Hepatocyte (in vitro differentiated cells): Measurements from ENCODE around the gene VAMP4. TPM values are rescaled to one million over a fixed set of nuclear protein-coding genes. Genes with fewer than 3 reads are reported as not detected.
"Not testable (repeated sequence)": the region's sequence is repeated elsewhere in the genome, so short reads cannot be mapped to it uniquely, and the experiment has no call there.

Experiments
- DNase-seq: peaks from one replicate; pipeline ENCODE4 v3.0.0-alpha.2; 2016; ENCODE audit warnings: low spot score
- H2AFZ ChIP-seq: fragments of 200-600 bp; sonication (generic); 2 replicates; pipeline ENCODE4 v1.6.0; 2016; ENCODE audit warnings: antibody characterized with exemption, mild to moderate bottlenecking
- H3K27ac ChIP-seq: fragments of 200-600 bp; sonication (generic); 2 replicates; pipeline ENCODE4 v1.5.1; 2016; ENCODE audit warnings: mild to moderate bottlenecking
- H3K27me3 ChIP-seq: fragments of 200-600 bp; sonication (generic); 2 replicates; pipeline ENCODE4 v1.6.1; 2016
- H3K36me3 ChIP-seq: fragments of 200-600 bp; sonication (generic); replicated peaks from 2 replicates; pipeline ENCODE4 v1.5.1; 2016; ENCODE audit warnings: low read depth; ENCODE audit not compliant: insufficient read depth
- H3K4me1 ChIP-seq: fragments of 200-600 bp; sonication (generic); 2 replicates; pipeline ENCODE4 v1.5.1; 2016; ENCODE audit warnings: mild to moderate bottlenecking, moderate library complexity; ENCODE audit not compliant: insufficient read depth
- H3K4me2 ChIP-seq: fragments of 200-600 bp; sonication (generic); 2 replicates; pipeline ENCODE4 v1.6.0; 2016
- H3K4me3 ChIP-seq: fragments of 200-600 bp; sonication (generic); 2 replicates; pipeline ENCODE4 v1.5.1; 2016; ENCODE audit warnings: mild to moderate bottlenecking
- H3K79me2 ChIP-seq: fragments of 200-600 bp; sonication (generic); 2 replicates; pipeline ENCODE4 v1.6.0; 2017; ENCODE audit warnings: mild to moderate bottlenecking
- H3K9me2 ChIP-seq: fragments of 200-600 bp; sonication (generic); replicated peaks from 2 replicates; pipeline ENCODE4 v1.6.0; 2017; ENCODE audit warnings: mild to moderate bottlenecking; ENCODE audit not compliant: insufficient read depth
- H3K9me3 ChIP-seq: fragments of 200-600 bp; sonication (generic); 2 replicates; pipeline ENCODE4 v1.5.1; 2016; ENCODE audit warnings: low read depth, mild to moderate bottlenecking
- H4K20me1 ChIP-seq: fragments of 200-600 bp; sonication (generic); 2 replicates; pipeline ENCODE4 v1.6.0; 2016; ENCODE audit warnings: mild to moderate bottlenecking; ENCODE audit not compliant: insufficient read depth, poor library complexity, severe bottlenecking
- EZH2 ChIP-seq: fragments of 200-600 bp; sonication (generic); IDR thresholded peaks from 2 replicates; pipeline ENCODE4 v1.6.1; 2016; ENCODE audit warnings: antibody characterized with exemption, mild to moderate bottlenecking, borderline replicate concordance
- EZH2phosphoT487 ChIP-seq: fragments of 200-600 bp; sonication (generic); IDR thresholded peaks from one replicate; pipeline ENCODE4 v1.6.1; 2018; ENCODE audit warnings: antibody characterized with exemption, mild to moderate bottlenecking, low read depth, moderate library complexity; ENCODE audit not compliant: unreplicated experiment, severe bottlenecking
- WGBS: methylation state at CpG from one replicate; pipeline ENCODE4 v1.1.6; 2016; ENCODE audit warnings: low lambda C conversion rate; ENCODE audit errors: missing lambda C conversion rate; 5-methylcytosine and 5-hydroxymethylcytosine counted together
- polyA plus RNA-seq: library from polyadenylated mRNA; unstranded; fragments of >200 nt; fragmentation: Nextera tagmentation; extraction: Ambion mirVana; gene quantifications from 2 replicates; pipeline ENCODE4 v1.2.1, GENCODE V29; 2016
- total RNA-seq: library from RNA; depleted of rRNA; stranded (reverse); fragments of >200 nt; gene quantifications from 2 replicates; pipeline ENCODE4 v1.2.3, GENCODE V29; 2014
- TF ChIP-seq, protein P1 (sequence below): fragments of 200-600 bp; sonication (generic); IDR thresholded peaks from 2 replicates; pipeline ENCODE4 v1.5.1; 2016; ENCODE audit warnings: antibody characterized with exemption, mild to moderate bottlenecking; ENCODE audit not compliant: poor library complexity

Gene VAMP4
- total and polyA plus RNA-seq, 2 experiments from 2014 or later: 8.9 to 9.5 TPM

DNA sequence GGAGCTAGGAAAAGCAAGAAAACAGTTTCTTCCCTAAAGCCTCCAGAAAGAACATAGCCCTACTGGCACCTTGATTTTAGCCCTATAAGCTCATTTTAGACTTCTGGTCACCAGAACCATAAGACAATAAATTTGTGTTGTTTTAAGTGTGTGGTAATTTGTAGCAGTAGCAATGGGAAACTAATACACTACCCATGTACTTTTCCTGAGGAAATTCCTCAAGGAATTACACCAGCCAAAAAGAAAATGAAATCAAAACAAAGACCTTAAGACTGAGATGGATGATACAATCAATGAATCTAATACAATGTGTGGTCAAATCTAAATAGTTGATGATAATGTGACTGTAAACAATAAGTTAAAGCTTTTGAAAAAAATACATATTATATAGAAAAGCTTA is 11.8 kb downstream of the VAMP4 start:
- no peak overlapping the region for H3K4me2 ChIP-seq
- H3K27me3 ChIP-seq: no peaks in the 10 kb centered on the region
- H3K79me2 ChIP-seq: no peaks in the 10 kb centered on the region

DNA sequence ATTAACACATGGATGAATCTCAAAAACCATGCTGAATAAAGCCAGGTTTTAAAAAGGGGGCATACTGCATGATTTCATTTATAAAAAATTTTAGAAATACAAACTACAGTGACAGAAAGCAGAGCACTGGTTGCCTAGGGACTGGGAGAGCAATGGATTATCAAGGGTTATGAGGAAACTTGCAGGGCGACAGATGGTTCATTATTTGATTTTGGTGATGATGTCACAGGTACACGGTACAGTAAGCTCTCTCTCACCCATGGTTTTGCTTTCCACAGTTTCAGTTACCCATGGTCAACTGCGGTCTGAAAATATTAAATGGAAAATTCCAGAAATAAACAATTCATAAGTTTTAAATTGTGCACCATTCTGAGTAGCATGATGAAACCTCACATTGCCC is 14.1 kb downstream of the VAMP4 start:
- H3K4me2 ChIP-seq: no peak overlapping the region
- DNase-seq: no peak
- no peaks in the 10 kb centered on the region for H3K36me3 ChIP-seq
- H3K9me3 ChIP-seq: no peaks in the 10 kb centered on the region
- no peaks in the 10 kb centered on the region for H3K79me2 ChIP-seq
- no peaks in the 10 kb centered on the region for H3K27me3 ChIP-seq
- H3K4me1 ChIP-seq: no peaks in the 10 kb centered on the region
- H2AFZ ChIP-seq: no peak overlapping the region
- TF ChIP-seq EZH2phosphoT487: no peak
- TF ChIP-seq EZH2: no peak
- TF ChIP-seq, protein P1, sequence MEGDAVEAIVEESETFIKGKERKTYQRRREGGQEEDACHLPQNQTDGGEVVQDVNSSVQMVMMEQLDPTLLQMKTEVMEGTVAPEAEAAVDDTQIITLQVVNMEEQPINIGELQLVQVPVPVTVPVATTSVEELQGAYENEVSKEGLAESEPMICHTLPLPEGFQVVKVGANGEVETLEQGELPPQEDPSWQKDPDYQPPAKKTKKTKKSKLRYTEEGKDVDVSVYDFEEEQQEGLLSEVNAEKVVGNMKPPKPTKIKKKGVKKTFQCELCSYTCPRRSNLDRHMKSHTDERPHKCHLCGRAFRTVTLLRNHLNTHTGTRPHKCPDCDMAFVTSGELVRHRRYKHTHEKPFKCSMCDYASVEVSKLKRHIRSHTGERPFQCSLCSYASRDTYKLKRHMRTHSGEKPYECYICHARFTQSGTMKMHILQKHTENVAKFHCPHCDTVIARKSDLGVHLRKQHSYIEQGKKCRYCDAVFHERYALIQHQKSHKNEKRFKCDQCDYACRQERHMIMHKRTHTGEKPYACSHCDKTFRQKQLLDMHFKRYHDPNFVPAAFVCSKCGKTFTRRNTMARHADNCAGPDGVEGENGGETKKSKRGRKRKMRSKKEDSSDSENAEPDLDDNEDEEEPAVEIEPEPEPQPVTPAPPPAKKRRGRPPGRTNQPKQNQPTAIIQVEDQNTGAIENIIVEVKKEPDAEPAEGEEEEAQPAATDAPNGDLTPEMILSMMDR: no peak
- no peaks in the 10 kb centered on the region for H4K20me1 ChIP-seq
- H3K27ac ChIP-seq: no peak overlapping the region
- 95% methylated on average over 3 of the region's 3 CpGs for WGBS
- no peaks in the 10 kb centered on the region for H3K9me2 ChIP-seq
- H3K4me3 ChIP-seq: no peak overlapping the region

More for the DNA sequence above, 11.8 kb downstream of the VAMP4 start:
- H3K9me2 ChIP-seq: no peaks in the 10 kb centered on the region
- H3K36me3 ChIP-seq: no peaks in the 10 kb centered on the region
- no peaks in the 10 kb centered on the region for H3K4me1 ChIP-seq
- no peak for DNase-seq
- no peaks in the 10 kb centered on the region for H4K20me1 ChIP-seq
- no peak overlapping the region for H3K27ac ChIP-seq
- no peak for TF ChIP-seq EZH2
- TF ChIP-seq EZH2phosphoT487: no peak
- TF ChIP-seq, protein P1: no peak
- H3K9me3 ChIP-seq: no peaks in the 10 kb centered on the region
- H2AFZ ChIP-seq: no peak overlapping the region
- no peak overlapping the region for H3K4me3 ChIP-seq

DNA sequence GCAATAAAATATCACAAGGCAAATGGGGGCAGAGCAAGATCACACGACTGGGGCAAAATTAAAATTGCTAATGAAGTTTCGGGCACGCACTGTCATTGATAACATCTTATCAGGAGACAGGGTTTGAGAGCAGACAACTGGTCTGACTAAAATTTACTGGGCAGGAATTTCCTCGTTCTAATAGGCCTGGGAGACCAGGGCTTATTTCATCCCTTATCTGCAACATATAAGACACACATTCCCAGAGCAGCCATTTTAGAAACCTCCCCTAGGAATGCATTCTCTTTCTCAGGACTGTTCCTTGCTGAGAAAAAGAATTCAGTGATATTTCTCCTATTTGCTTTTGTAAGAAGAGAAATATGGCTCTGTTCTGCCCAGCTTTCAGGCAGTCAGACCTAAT is 18.7 kb downstream of the VAMP4 start:
- not testable (repeated sequence) for H3K9me2 ChIP-seq, H4K20me1 ChIP-seq, H3K4me2 ChIP-seq, H2AFZ ChIP-seq, H3K4me1 ChIP-seq, H3K27me3 ChIP-seq, H3K27ac ChIP-seq, H3K4me3 ChIP-seq, H3K36me3 ChIP-seq, DNase-seq, H3K9me3 ChIP-seq, H3K79me2 ChIP-seq
- WGBS: 92% methylated on average over 4 of the region's 4 CpGs

GRCh38 chr1:171718848-171719247 is 23.0 kb downstream of the VAMP4 start:
- TF ChIP-seq EZH2phosphoT487: no peak
- Histone ChIP-seq H3K79me2 (no peaks in the 10 kb centered on the region), H4K20me1 (no peaks in the 10 kb centered on the region), H3K27ac (no peak overlapping the region), H3K4me1 (no peaks in the 10 kb centered on the region), H3K4me3 (no peak overlapping the region), H3K9me3 (no peaks in the 10 kb centered on the region), H3K36me3 (no peaks in the 10 kb centered on the region), H2AFZ (no peak overlapping the region), H3K4me2 (no peak overlapping the region), H3K9me2 (no peaks in the 10 kb centered on the region), H3K27me3 (no peaks in the 10 kb centered on the region)
- no peak for DNase-seq
- WGBS: 100% methylated on average over 1 of the region's 1 CpG

GRCh38 chr1:171718216-171718615 is 23.6 kb downstream of the VAMP4 start:
- 96% methylated on average over 1 of the region's 1 CpG for WGBS
- H3K4me1 ChIP-seq: no peaks in the 10 kb centered on the region
- no peak overlapping the region for H3K27ac ChIP-seq
- H3K9me2 ChIP-seq: no peaks in the 10 kb centered on the region
- no peaks in the 10 kb centered on the region for H3K36me3 ChIP-seq
- no peaks in the 10 kb centered on the region for H3K79me2 ChIP-seq
- H2AFZ ChIP-seq: no peak overlapping the region
- TF ChIP-seq, protein P1: no peak
- TF ChIP-seq EZH2: no peak
- TF ChIP-seq EZH2phosphoT487: no peak
- no peak overlapping the region for H3K4me2 ChIP-seq
- no peak for DNase-seq
- no peak overlapping the region for H3K4me3 ChIP-seq
- H3K9me3 ChIP-seq: no peaks in the 10 kb centered on the region
- no peaks in the 10 kb centered on the region for H4K20me1 ChIP-seq
- H3K27me3 ChIP-seq: no peaks in the 10 kb centered on the region
